ENCODE measurements around the gene PRDM8.

Gene PRDM8

GRCh38 chr4:80154545-80154933 lies 42.8 kb upstream of the PRDM8 start:
- no peak for DNase-seq (ENCODE audit: low spot score)
- H3K27me3 ChIP-seq (ENCODE audit: insufficient read depth, poor library complexity, severe bottlenecking), result no peaks in the 10 kb centered on the region
- TF ChIP-seq, protein P1, sequence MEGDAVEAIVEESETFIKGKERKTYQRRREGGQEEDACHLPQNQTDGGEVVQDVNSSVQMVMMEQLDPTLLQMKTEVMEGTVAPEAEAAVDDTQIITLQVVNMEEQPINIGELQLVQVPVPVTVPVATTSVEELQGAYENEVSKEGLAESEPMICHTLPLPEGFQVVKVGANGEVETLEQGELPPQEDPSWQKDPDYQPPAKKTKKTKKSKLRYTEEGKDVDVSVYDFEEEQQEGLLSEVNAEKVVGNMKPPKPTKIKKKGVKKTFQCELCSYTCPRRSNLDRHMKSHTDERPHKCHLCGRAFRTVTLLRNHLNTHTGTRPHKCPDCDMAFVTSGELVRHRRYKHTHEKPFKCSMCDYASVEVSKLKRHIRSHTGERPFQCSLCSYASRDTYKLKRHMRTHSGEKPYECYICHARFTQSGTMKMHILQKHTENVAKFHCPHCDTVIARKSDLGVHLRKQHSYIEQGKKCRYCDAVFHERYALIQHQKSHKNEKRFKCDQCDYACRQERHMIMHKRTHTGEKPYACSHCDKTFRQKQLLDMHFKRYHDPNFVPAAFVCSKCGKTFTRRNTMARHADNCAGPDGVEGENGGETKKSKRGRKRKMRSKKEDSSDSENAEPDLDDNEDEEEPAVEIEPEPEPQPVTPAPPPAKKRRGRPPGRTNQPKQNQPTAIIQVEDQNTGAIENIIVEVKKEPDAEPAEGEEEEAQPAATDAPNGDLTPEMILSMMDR (IDR thresholded peaks at IDR 0.05; ENCODE audit: poor library complexity, severe bottlenecking), result no peak
- no peaks in the 10 kb centered on the region for H3K4me1 ChIP-seq (ENCODE audit: insufficient read depth, poor library complexity, severe bottlenecking)
- ATAC-seq (ENCODE audit: low read depth), result no peak
- H3K4me3 ChIP-seq (ENCODE audit: severe bottlenecking), result no peak overlapping the region
- H3K36me3 ChIP-seq (ENCODE audit: low read depth), result no peaks in the 10 kb centered on the region
- no peak overlapping the region for H3K27ac ChIP-seq (ENCODE audit: poor library complexity, severe bottlenecking)
- H3K9me3 ChIP-seq (ENCODE audit: severe bottlenecking), result no peaks in the 10 kb centered on the region

DNA sequence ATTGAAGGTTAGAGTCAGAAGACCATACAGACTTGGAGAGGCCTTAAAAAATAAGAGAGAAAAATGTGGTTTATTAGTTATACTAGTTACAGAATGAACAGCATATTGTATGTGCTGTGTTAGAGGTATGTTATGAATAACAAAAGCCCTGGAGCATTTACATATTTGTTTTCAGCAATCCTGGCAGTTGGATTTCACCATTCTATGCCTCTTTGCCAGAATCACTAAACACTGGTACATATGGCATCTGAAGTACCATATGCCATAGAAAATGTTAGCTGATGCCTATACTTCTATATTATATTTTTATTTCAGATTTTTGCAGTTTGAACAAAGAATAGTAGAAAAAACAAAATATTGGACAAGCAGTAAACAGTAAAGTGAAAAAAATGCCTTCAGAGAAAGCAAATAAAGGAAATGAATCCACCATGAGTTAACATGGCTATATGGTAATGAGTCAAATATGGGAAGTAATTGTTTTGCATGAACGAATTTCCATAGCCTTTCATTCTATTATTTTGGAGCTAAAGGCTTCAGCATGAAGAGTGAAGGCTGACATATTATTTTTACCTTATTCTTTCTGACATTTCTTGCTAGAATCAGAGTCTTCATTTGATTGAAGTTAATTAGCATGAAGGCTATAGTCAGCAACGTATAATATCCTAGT lies 41.9 kb upstream of the PRDM8 start:
- Histone ChIP-seq H3K9me3 (ENCODE audit: severe bottlenecking) (no peaks in the 10 kb centered on the region), H3K36me3 (ENCODE audit: low read depth) (no peaks in the 10 kb centered on the region), H3K4me1 (ENCODE audit: insufficient read depth, poor library complexity, severe bottlenecking) (no peaks in the 10 kb centered on the region), H3K27me3 (ENCODE audit: insufficient read depth, poor library complexity, severe bottlenecking) (no peaks in the 10 kb centered on the region), H3K27ac (ENCODE audit: poor library complexity, severe bottlenecking) (no peak overlapping the region), H3K4me3 (ENCODE audit: severe bottlenecking) (no peak overlapping the region)
- TF ChIP-seq, protein P1 (IDR thresholded peaks at IDR 0.05; ENCODE audit: poor library complexity, severe bottlenecking), result no peak
- DNase-seq (ENCODE audit: low spot score) (no peak), ATAC-seq (ENCODE audit: low read depth) (no peak)

GRCh38 chr4:80156410-80156809 lies 40.9 kb upstream of the PRDM8 start:
- H3K27ac ChIP-seq (ENCODE audit: poor library complexity, severe bottlenecking), result no peak overlapping the region
- TF ChIP-seq, protein P1 (IDR thresholded peaks at IDR 0.05; ENCODE audit: poor library complexity, severe bottlenecking), result no peak
- H3K27me3 ChIP-seq (ENCODE audit: insufficient read depth, poor library complexity, severe bottlenecking), result no peaks in the 10 kb centered on the region
- DNase-seq (ENCODE audit: low spot score), result no peak
- H3K4me3 ChIP-seq (ENCODE audit: severe bottlenecking), result no peak overlapping the region
- no peaks in the 10 kb centered on the region for H3K36me3 ChIP-seq (ENCODE audit: low read depth)
- H3K9me3 ChIP-seq (ENCODE audit: severe bottlenecking), result no peaks in the 10 kb centered on the region
- no peak for ATAC-seq (ENCODE audit: low read depth)
- no peaks in the 10 kb centered on the region for H3K4me1 ChIP-seq (ENCODE audit: insufficient read depth, poor library complexity, severe bottlenecking)

GRCh38 chr4:80161413-80162058 lies 35.8 kb upstream of the PRDM8 start:
- no peaks in the 10 kb centered on the region for H3K9me3 ChIP-seq (ENCODE audit: severe bottlenecking)
- no peak overlapping the region for H3K4me3 ChIP-seq (ENCODE audit: severe bottlenecking)
- TF ChIP-seq, protein P1 (IDR thresholded peaks at IDR 0.05; ENCODE audit: poor library complexity, severe bottlenecking), result no peak
- H3K27ac ChIP-seq (ENCODE audit: poor library complexity, severe bottlenecking), result no peak overlapping the region
- H3K36me3 ChIP-seq (ENCODE audit: low read depth), result no peaks in the 10 kb centered on the region
- H3K4me1 ChIP-seq (ENCODE audit: insufficient read depth, poor library complexity, severe bottlenecking), result no peaks in the 10 kb centered on the region
- DNase-seq (ENCODE audit: low spot score) (no peak), ATAC-seq (ENCODE audit: low read depth) (no peak)
- H3K27me3 ChIP-seq (ENCODE audit: insufficient read depth, poor library complexity, severe bottlenecking), result no peaks in the 10 kb centered on the region

DNA sequence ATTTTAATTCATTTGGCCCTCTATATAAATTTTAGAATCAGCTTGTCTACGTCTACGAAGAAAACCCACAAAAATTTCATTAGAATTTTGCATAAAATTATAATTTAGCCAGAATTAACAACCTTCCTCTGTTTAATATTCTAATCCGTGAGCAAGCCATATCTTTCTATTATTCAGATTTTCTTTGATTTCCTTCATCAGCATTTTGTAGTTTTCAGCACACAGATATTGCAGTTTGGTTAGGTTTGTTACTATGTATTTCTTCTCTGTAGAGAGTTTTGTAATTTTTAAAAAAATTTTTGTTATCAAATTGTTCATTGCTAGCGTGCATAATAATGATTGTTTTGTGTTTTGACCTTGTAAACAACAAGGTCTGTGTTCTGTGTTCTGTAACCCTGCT lies 34.9 kb upstream of the PRDM8 start:
- Histone ChIP-seq H3K36me3 (ENCODE audit: low read depth) (no peaks in the 10 kb centered on the region), H3K27me3 (ENCODE audit: insufficient read depth, poor library complexity, severe bottlenecking) (no peaks in the 10 kb centered on the region), H3K27ac (ENCODE audit: poor library complexity, severe bottlenecking) (no peak overlapping the region), H3K4me3 (ENCODE audit: severe bottlenecking) (no peak overlapping the region), H3K4me1 (ENCODE audit: insufficient read depth, poor library complexity, severe bottlenecking) (no peaks in the 10 kb centered on the region), H3K9me3 (ENCODE audit: severe bottlenecking) (no peaks in the 10 kb centered on the region)
- TF ChIP-seq, protein P1 (IDR thresholded peaks at IDR 0.05; ENCODE audit: poor library complexity, severe bottlenecking), result no peak
- ATAC-seq (ENCODE audit: low read depth), result no peak
- no peak for DNase-seq (ENCODE audit: low spot score)
